Breast epithelium (tissue), 4 donors: ENCODE measurements around the gene SNX15. TPM values are rescaled to one million over a fixed set of nuclear protein-coding genes. Genes with fewer than 3 reads are reported as not detected.
A peak's percentile ranks its signal among the peaks of the same experiment; 100 is the strongest.

ENCODE experiments used
- DNase-seq, 2 donors: peaks; one replicate each; pipeline ENCODE4 v3.0.0-alpha.2; 2019; ENCODE audit warnings: low spot score in 2 of 2
- H3K27ac ChIP-seq, 2 donors: fragments of 200-600 bp; sonication (generic) in 1 of 2; one replicate each; pipeline ENCODE4 v1.5.1; 2016 to 2019; ENCODE audit warnings: mild to moderate bottlenecking in 1 of 2
- H3K27me3 ChIP-seq, 2 donors: fragments of 200-600 bp; sonication (generic) in 1 of 2; one replicate each; pipeline versions ENCODE4 v1.5.1 to v1.6.0; 2017 to 2019; ENCODE audit warnings: control low read depth in 1 of 2, mild to moderate bottlenecking in 1 of 2
- H3K36me3 ChIP-seq: fragments of 200-600 bp; one replicate; pipeline ENCODE4 v1.5.1; 2019
- H3K4me1 ChIP-seq, 2 donors: fragments of 200-600 bp; sonication (generic); one replicate each; pipeline ENCODE4 v1.5.1; 2016 to 2019; ENCODE audit warnings: control low read depth in 1 of 2
- H3K4me3 ChIP-seq, 3 donors: fragments of 200-600 bp; sonication (generic); 1 replicate in 2 of 3; 2 replicates in 1 of 3; pipeline ENCODE4 v1.5.1; 2016 to 2019; ENCODE audit warnings: mild to moderate bottlenecking in 3 of 3, moderate library complexity in 2 of 3
- H3K9me3 ChIP-seq, 2 donors: fragments of 200-600 bp; sonication (generic) in 1 of 2; one replicate each; pipeline ENCODE4 v1.5.1; 2016 to 2019; ENCODE audit warnings: control low read depth in 1 of 2
- CTCF ChIP-seq, 3 donors: fragments of 450-650 bp; IDR thresholded peaks; one replicate each; pipeline ENCODE4 v1.5.1; 2016 to 2017; ENCODE audit warnings: antibody characterized with exemption in 3 of 3, mild to moderate bottlenecking in 3 of 3, moderate library complexity in 3 of 3
- POLR2A ChIP-seq: fragments of 450-650 bp; IDR thresholded peaks from one replicate; pipeline ENCODE4 v1.6.1; 2016; ENCODE audit warnings: antibody characterized with exemption, mild to moderate bottlenecking, moderate library complexity
- POLR2AphosphoS5 ChIP-seq, 3 donors: sonication (generic); formaldehyde crosslinking; IDR thresholded peaks; one replicate each; pipeline ENCODE4 v1.6.1; 2017; ENCODE audit warnings: antibody characterized with exemption in 3 of 3
- intact Hi-C: fragments of 100-400 bp; cut with DNase I; formaldehyde crosslinking; loops from one replicate; pipeline ENCODE4 v1.15.1; 2023; ENCODE audit warnings: low total_unique reads
- total RNA-seq, 3 donors: library from RNA; depleted of rRNA; stranded (reverse); fragments of >200 nt; gene quantifications; one replicate each; pipeline ENCODE4 v1.1.0, GENCODE V29; 2016

Gene SNX15
- total RNA-seq, 3 donors from 2014 or later: 17.0 to 22.7 (median 17.1) TPM

GRCh38 chr11:65040847-65041622 lies 13.8 kb downstream of the SNX15 start, which contains the start of gene SAC3D1:
SAC3D1 (plus strand) TSS chr11:65041210; CDS start chr11:65041293, 83 bp downstream.
- Histone ChIP-seq H3K36me3 (no peaks in the 10 kb centered on the region), H3K4me1 (peaks cover 0 to 5% of the 10 kb centered on the region in 2 donors), H3K27ac (peak within 1 kb of the TSS; percentile 93)

GRCh38 chr11:65042891-65043290 lies 15.7 kb downstream of the SNX15 start:
- H3K27ac ChIP-seq: no peak overlapping the region
- H3K4me1 ChIP-seq: peaks cover 4 to 5% of the 10 kb centered on the region in 2 donors
- no peaks in the 10 kb centered on the region for H3K9me3 ChIP-seq
- TF ChIP-seq CTCF (IDR thresholded peaks at IDR 0.05) (no peak), POLR2A (no peak), POLR2AphosphoS5 (IDR thresholded peaks at IDR 0.05) (no peak)
- H3K27me3 ChIP-seq: no peaks in the 10 kb centered on the region
- H3K36me3 ChIP-seq: no peaks in the 10 kb centered on the region
- intact Hi-C loops: no loop called here
- H3K4me3 ChIP-seq: no peak overlapping the region
- no peak for DNase-seq

More at GRCh38 chr11:65040847-65041622, 13.8 kb downstream of the SNX15 start, which contains the start of gene SAC3D1:
- peak within 1 kb of the TSS; percentile 63 to 85 (median 65) for H3K4me3 ChIP-seq
- H3K9me3 ChIP-seq: no peaks in the 10 kb centered on the region
- H3K27me3 ChIP-seq: no peaks in the 10 kb centered on the region
- intact Hi-C loops: no loop called here
- peak; percentile 82 to 83 for DNase-seq
- TF ChIP-seq POLR2A (no peak), POLR2AphosphoS5 (IDR thresholded peaks at IDR 0.05) (peak in 2 of 3 donors; percentile 9 to 52), CTCF (IDR thresholded peaks at IDR 0.05) (no peak)

- Histone ChIP-seq H3K36me3 (no peaks in the 10 kb centered on the region), H3K4me3 (no peak overlapping the region), H3K9me3 (no peaks in the 10 kb centered on the region), H3K27ac (no peak overlapping the region), H3K27me3 (no peaks in the 10 kb centered on the region), H3K4me1 (peaks cover 4 to 5% of the 10 kb centered on the region in 2 donors)
- no peak for TF ChIP-seq POLR2A
- DNase-seq: no peak
- intact Hi-C loops: no loop called here
These were observed 16.8 kb downstream of the SNX15 start for GRCh38 chr11:65043881-65044501.

GRCh38 chr11:65045061-65045460 lies 17.8 kb downstream of the SNX15 start:
- intact Hi-C loops: no loop called here
- H3K36me3 ChIP-seq: no peaks in the 10 kb centered on the region
- TF ChIP-seq POLR2A (no peak), CTCF (IDR thresholded peaks at IDR 0.05) (no peak), POLR2AphosphoS5 (IDR thresholded peaks at IDR 0.05) (no peak)
- no peak overlapping the region for H3K27ac ChIP-seq
- H3K4me3 ChIP-seq: no peak overlapping the region
- peaks cover 4 to 5% of the 10 kb centered on the region in 2 donors for H3K4me1 ChIP-seq
- no peaks in the 10 kb centered on the region for H3K27me3 ChIP-seq
- no peaks in the 10 kb centered on the region for H3K9me3 ChIP-seq
- DNase-seq: no peak

GRCh38 chr11:65045728-65046127 lies 18.5 kb downstream of the SNX15 start:
- Histone ChIP-seq H3K4me1 (peaks cover 4 to 5% of the 10 kb centered on the region in 2 donors), H3K36me3 (no peaks in the 10 kb centered on the region), H3K27me3 (no peaks in the 10 kb centered on the region), H3K27ac (no peak overlapping the region), H3K9me3 (no peaks in the 10 kb centered on the region), H3K4me3 (no peak overlapping the region)
- TF ChIP-seq CTCF (IDR thresholded peaks at IDR 0.05) (no peak), POLR2A (no peak), POLR2AphosphoS5 (IDR thresholded peaks at IDR 0.05) (no peak)
- intact Hi-C loops: no loop called here
- DNase-seq: no peak
